Astrocyte (in vitro differentiated cells and primary cell): Measurements from ENCODE around the gene NCOR2. TPM values are rescaled to one million over a fixed set of nuclear protein-coding genes. Genes with fewer than 3 reads are reported as not detected.

ENCODE experiments used
- DNase-seq: peaks from one replicate; pipeline ENCODE4 v3.0.0-alpha.2; 2010; ENCODE audit warnings: low read depth
- FAIRE-seq: peaks from 2 replicates; lab custom pipeline; 2011; peaks lifted over from hg19 to GRCh38; lab: Jason Lieb, UNC
- H2AFZ ChIP-seq: 2 replicates; pipeline ENCODE4 v1.6.0; 2012; ENCODE audit warnings: low read depth, low read length, inconsistent platforms
- H3K27ac ChIP-seq: 2 replicates; pipeline ENCODE4 v1.5.1; 2011; ENCODE audit warnings: low read depth, low read length, inconsistent platforms
- H3K27me3 ChIP-seq: 2 replicates; pipeline ENCODE4 v1.6.0; 2011; ENCODE audit warnings: low read length, inconsistent platforms; ENCODE audit not compliant: insufficient read depth
- H3K36me3 ChIP-seq: 2 replicates; pipeline ENCODE4 v1.5.1; 2011; ENCODE audit warnings: low read length, inconsistent platforms; ENCODE audit not compliant: insufficient read depth
- H3K4me1 ChIP-seq: 2 replicates; pipeline ENCODE4 v1.5.1; 2011; ENCODE audit warnings: low read length, inconsistent platforms; ENCODE audit not compliant: insufficient read depth
- H3K4me2 ChIP-seq: 2 replicates; pipeline ENCODE4 v1.6.0; 2012; ENCODE audit warnings: low read length, inconsistent platforms
- H3K4me3 ChIP-seq: 2 replicates; pipeline ENCODE4 v1.5.1; 2011; ENCODE audit warnings: low read depth, mild to moderate bottlenecking, low read length, inconsistent platforms; ENCODE audit not compliant: insufficient read depth
- H3K79me2 ChIP-seq: 2 replicates; pipeline ENCODE4 v1.6.0; 2012; ENCODE audit warnings: mild to moderate bottlenecking, low read length, inconsistent platforms; ENCODE audit not compliant: insufficient read depth
- H3K9ac ChIP-seq: 2 replicates; pipeline ENCODE4 v1.6.0; 2012; ENCODE audit warnings: mild to moderate bottlenecking, low read length, inconsistent platforms
- H3K9me3 ChIP-seq: 2 replicates; pipeline ENCODE4 v1.5.1; 2012; ENCODE audit warnings: low read depth, mild to moderate bottlenecking, low read length, inconsistent platforms; ENCODE audit not compliant: insufficient read depth
- H4K20me1 ChIP-seq: 2 replicates; pipeline ENCODE4 v1.6.0; 2012; ENCODE audit warnings: low read length, inconsistent platforms; ENCODE audit not compliant: insufficient read depth
- H3K27ac Mint-ChIP-seq: one replicate; pipeline ENCODE4 v1.8.0; 2021; ENCODE audit warnings: mild to moderate bottlenecking, mixed read lengths; ENCODE audit not compliant: unreplicated experiment
- H3K27me3 Mint-ChIP-seq: one replicate; pipeline ENCODE4 v1.8.0; 2021; ENCODE audit warnings: low read depth, mixed read lengths; ENCODE audit not compliant: unreplicated experiment
- H3K36me3 Mint-ChIP-seq: one replicate; pipeline ENCODE4 v1.8.0; 2021; ENCODE audit warnings: low read depth, mixed read lengths; ENCODE audit not compliant: unreplicated experiment
- H3K4me1 Mint-ChIP-seq: one replicate; pipeline ENCODE4 v1.8.0; 2021; ENCODE audit warnings: low read depth, mixed read lengths; ENCODE audit not compliant: unreplicated experiment
- H3K4me3 Mint-ChIP-seq: one replicate; pipeline ENCODE4 v1.8.0; 2021; ENCODE audit warnings: mild to moderate bottlenecking, moderate library complexity, mixed read lengths; ENCODE audit not compliant: unreplicated experiment
- H3K9me3 Mint-ChIP-seq: one replicate; pipeline ENCODE4 v1.8.0; 2021; ENCODE audit warnings: mild to moderate bottlenecking, mixed read lengths; ENCODE audit not compliant: unreplicated experiment
- EZH2 ChIP-seq: IDR thresholded peaks from 2 replicates; pipeline ENCODE4 v1.6.1; 2012; ENCODE audit warnings: mild to moderate bottlenecking, low read length, inconsistent platforms; ENCODE audit not compliant: insufficient read depth
- total RNA-seq: library from RNA; stranded (reverse); gene quantifications from 2 replicates; pipeline ENCODE4 v1.2.1, GENCODE V29; 2021
- TF ChIP-seq, protein P1 (sequence below): IDR thresholded peaks from 2 replicates; pipeline ENCODE4 v1.5.1; 2011; ENCODE audit warnings: low read depth, mild to moderate bottlenecking, inconsistent platforms, low read length, moderate library complexity; ENCODE audit not compliant: insufficient read depth

Gene NCOR2
- total RNA-seq, 1 donor from 2014 or later, result 425 TPM

DNA sequence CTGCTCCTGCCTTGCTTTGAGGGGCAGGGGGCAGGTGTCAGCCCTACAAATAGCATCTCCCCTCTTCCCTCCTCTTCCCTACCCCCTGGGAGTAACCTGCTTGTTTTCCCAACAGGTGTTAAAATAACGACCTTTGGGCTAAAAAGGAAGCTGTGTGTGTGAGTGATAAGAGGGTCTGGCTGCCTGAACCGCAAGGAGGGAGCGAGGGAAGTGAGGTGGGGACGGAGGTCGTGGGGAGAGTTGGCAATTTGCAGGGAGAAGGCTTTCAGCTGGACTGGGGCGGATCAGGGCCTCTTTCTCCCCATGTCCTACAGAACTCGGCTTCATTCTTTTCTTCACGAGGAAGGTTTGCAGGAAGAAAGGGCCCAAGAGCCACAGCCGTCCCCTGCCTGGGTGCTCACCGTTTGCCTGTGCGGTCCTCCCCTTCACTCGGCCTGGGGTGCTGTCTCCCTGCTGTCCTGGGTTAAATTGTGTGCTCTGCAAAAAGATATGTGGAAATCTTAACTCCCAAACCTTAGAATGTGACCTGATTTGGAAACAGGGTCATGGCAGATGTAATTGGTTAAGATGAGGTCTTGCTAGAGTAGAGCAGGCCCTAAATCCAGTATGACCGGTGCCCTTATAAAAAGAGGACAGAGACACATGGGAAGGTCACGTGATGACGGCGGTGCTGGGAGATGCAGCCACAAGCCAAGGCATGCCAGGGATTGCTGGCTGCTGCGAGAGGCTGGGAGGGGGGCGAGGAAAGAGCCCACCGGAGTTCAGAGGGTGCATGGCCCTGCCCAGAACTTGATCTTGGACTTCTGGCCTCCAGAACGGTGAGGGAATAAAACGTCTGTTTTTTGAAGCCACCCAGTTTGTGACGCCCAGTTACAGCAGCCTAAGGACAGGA, 38.7 kb upstream of the NCOR2 start:
- Histone ChIP-seq H3K79me2 (no peaks in the 10 kb centered on the region), H3K4me3 (no peak overlapping the region), H3K36me3 (no peaks in the 10 kb centered on the region), H3K9me3 (no peaks in the 10 kb centered on the region), H3K27ac (no peak overlapping the region), H2AFZ (no peak overlapping the region), H4K20me1 (no peaks in the 10 kb centered on the region), H3K9ac (no peak overlapping the region), H3K4me1 (peaks cover 11% of the 10 kb centered on the region), H3K4me2 (no peak overlapping the region), H3K27me3 (no peaks in the 10 kb centered on the region)
- H3K36me3 Mint-ChIP-seq, result peaks cover 8% of the 10 kb centered on the region
- TF ChIP-seq, protein P1, sequence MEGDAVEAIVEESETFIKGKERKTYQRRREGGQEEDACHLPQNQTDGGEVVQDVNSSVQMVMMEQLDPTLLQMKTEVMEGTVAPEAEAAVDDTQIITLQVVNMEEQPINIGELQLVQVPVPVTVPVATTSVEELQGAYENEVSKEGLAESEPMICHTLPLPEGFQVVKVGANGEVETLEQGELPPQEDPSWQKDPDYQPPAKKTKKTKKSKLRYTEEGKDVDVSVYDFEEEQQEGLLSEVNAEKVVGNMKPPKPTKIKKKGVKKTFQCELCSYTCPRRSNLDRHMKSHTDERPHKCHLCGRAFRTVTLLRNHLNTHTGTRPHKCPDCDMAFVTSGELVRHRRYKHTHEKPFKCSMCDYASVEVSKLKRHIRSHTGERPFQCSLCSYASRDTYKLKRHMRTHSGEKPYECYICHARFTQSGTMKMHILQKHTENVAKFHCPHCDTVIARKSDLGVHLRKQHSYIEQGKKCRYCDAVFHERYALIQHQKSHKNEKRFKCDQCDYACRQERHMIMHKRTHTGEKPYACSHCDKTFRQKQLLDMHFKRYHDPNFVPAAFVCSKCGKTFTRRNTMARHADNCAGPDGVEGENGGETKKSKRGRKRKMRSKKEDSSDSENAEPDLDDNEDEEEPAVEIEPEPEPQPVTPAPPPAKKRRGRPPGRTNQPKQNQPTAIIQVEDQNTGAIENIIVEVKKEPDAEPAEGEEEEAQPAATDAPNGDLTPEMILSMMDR, result no peak
- TF ChIP-seq EZH2, result no peak
- peaks cover 56% of the 10 kb centered on the region for H3K27me3 Mint-ChIP-seq
- DNase-seq, result no peak
- no peak overlapping the region for H3K27ac Mint-ChIP-seq
- no peak for FAIRE-seq
- peaks cover 8% of the 10 kb centered on the region for H3K9me3 Mint-ChIP-seq
- peaks cover 7% of the 10 kb centered on the region for H3K4me1 Mint-ChIP-seq
- H3K4me3 Mint-ChIP-seq, result no peak overlapping the region

DNA sequence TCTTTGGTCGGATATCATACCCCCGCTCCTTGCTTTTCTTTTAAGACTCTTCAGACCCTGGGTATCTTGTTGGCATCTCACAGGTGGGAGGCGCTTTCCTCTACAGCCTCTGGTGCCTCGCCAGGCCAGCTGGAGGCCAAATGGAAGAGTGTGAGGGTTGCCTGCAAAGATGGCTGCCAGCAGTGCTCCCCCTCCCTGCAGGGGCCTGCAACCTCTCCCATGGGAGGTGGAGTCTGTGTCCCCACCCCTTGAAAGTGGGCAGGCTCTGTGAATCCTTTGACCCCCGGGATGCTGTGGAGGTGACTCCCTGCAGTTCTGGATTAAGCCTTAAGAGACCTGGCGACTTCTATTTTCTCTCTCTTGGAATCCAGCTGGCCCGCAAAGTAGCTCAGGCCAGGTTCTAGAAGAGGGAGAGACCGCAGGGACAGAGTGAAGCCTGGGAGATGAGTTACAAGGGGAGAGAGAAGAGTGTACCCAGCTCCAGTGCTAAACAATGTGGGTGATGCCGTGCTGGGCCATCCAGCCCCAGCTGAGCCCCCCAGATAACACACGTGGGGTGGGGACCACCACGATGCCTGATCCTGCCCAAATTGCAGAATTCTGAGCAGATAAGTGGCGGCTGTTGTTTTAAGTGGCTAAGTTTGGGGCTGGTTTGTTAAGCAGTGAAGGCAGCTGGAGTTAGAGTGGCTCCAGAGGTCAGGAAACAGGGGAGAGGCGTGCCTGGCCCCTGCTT, 37.9 kb upstream of the NCOR2 start:
- no peaks in the 10 kb centered on the region for H3K27me3 ChIP-seq
- no peaks in the 10 kb centered on the region for H3K9me3 ChIP-seq
- Mint-ChIP-seq H3K27ac (no peak overlapping the region), H3K36me3 (peaks cover 8% of the 10 kb centered on the region), H3K4me1 (peaks cover 7% of the 10 kb centered on the region), H3K4me3 (no peak overlapping the region), H3K9me3 (peaks cover 8% of the 10 kb centered on the region), H3K27me3 (peaks cover 52% of the 10 kb centered on the region)
- no peaks in the 10 kb centered on the region for H3K79me2 ChIP-seq
- no peak overlapping the region for H3K9ac ChIP-seq
- no peak overlapping the region for H3K27ac ChIP-seq
- H4K20me1 ChIP-seq, result no peaks in the 10 kb centered on the region
- H2AFZ ChIP-seq, result no peak overlapping the region
- TF ChIP-seq EZH2, result no peak
- TF ChIP-seq, protein P1, result no peak
- no peak overlapping the region for H3K4me2 ChIP-seq
- H3K4me1 ChIP-seq, result peaks cover 11% of the 10 kb centered on the region
- H3K4me3 ChIP-seq, result no peak overlapping the region
- H3K36me3 ChIP-seq, result no peaks in the 10 kb centered on the region
- no peak for FAIRE-seq
- no peak for DNase-seq
